K562 (cell line): ENCODE data around the gene FUCA1. TPM values are rescaled to one million over a fixed set of nuclear protein-coding genes. Genes with fewer than 3 reads are reported as not detected.

Source experiments
- ARID1B ChIP-seq: fragments of 450-650 bp; IDR thresholded peaks from 2 replicates; pipeline ENCODE4 v1.6.1; 2016; ENCODE audit warnings: antibody characterized with exemption, mild to moderate bottlenecking, inconsistent platforms
- CBFA2T2 ChIP-seq: fragments of 450-650 bp; conservative IDR thresholded peaks from 2 replicates; pipeline ENCODE4 v1.6.1; 2017; ENCODE audit warnings: mild to moderate bottlenecking
- CCNT2 ChIP-seq: IDR thresholded peaks from 2 replicates; pipeline ENCODE4 v1.6.1; 2011; ENCODE audit warnings: borderline replicate concordance, low read depth, mild to moderate bottlenecking, moderate library complexity, mixed read lengths, low read length; ENCODE audit not compliant: insufficient read length; ENCODE audit errors: extremely low read depth
- DPF2 ChIP-seq: fragments of 450-650 bp; IDR thresholded peaks from 2 replicates; pipeline ENCODE4 v1.6.1; 2016
- EP400 ChIP-seq: fragments of 450-650 bp; IDR thresholded peaks from 2 replicates; pipeline ENCODE4 v1.6.1; 2017; ENCODE audit warnings: antibody characterized with exemption, mild to moderate bottlenecking, moderate library complexity
- ESRRA ChIP-seq: fragments of 450-650 bp; IDR thresholded peaks from 2 replicates; pipeline ENCODE4 v1.6.1; 2014; ENCODE audit warnings: low read depth, mild to moderate bottlenecking, moderate library complexity, borderline replicate concordance
- FOSL1 ChIP-seq: fragments of 200-800 bp; sonication (Bioruptor generic); conservative IDR thresholded peaks from 2 replicates; pipeline ENCODE4 v1.6.1; 2016; ENCODE audit warnings: missing genetic modification characterization, missing compliant biosample characterization
- HOXB6 ChIP-seq: fragments of 250-450 bp; sonication (Bioruptor Pico); IDR thresholded peaks from 2 replicates; pipeline ENCODE4 v1.5.1; 2022; ENCODE audit warnings: mild to moderate bottlenecking, borderline replicate concordance
- KDM2B ChIP-seq: fragments of 250-450 bp; sonication (Bioruptor Pico); IDR thresholded peaks from 2 replicates; pipeline ENCODE4 v1.8.0; 2021; ENCODE audit warnings: mild to moderate bottlenecking, moderate library complexity
- MAX ChIP-seq: sonication (generic); formaldehyde crosslinking; IDR thresholded peaks from 2 replicates; pipeline ENCODE4 v1.9.0; 2022; ENCODE audit warnings: mild to moderate bottlenecking, missing genetic modification reagents
- NFATC3 ChIP-seq: fragments of 450-650 bp; IDR thresholded peaks from 2 replicates; pipeline ENCODE4 v1.6.1; 2017; ENCODE audit warnings: mild to moderate bottlenecking
- POLR2B ChIP-seq: fragments of 450-650 bp; IDR thresholded peaks from 2 replicates; pipeline ENCODE4 v1.6.1; 2018; ENCODE audit warnings: low read depth; ENCODE audit not compliant: partially characterized antibody
- PTRF ChIP-seq: fragments of 450-650 bp; IDR thresholded peaks from 2 replicates; pipeline ENCODE4 v1.6.1; 2016; ENCODE audit warnings: mild to moderate bottlenecking, missing genetic modification characterization, missing compliant biosample characterization
- PTTG1 ChIP-seq: fragments of 450-650 bp; IDR thresholded peaks from 2 replicates; pipeline ENCODE4 v1.6.1; 2016; ENCODE audit warnings: low read depth, mild to moderate bottlenecking, missing genetic modification characterization, missing compliant biosample characterization
- RNF2 ChIP-seq: sonication (generic); IDR thresholded peaks from 2 replicates; pipeline ENCODE4 v1.6.1; 2016
- SPI1 ChIP-seq: IDR thresholded peaks from 2 replicates; pipeline ENCODE4 v1.6.1; 2011; ENCODE audit warnings: low read depth, low read length, control low read depth, borderline replicate concordance
- TCF3 ChIP-seq: sonication (generic); formaldehyde crosslinking; IDR thresholded peaks from 2 replicates; pipeline ENCODE4 v1.4.0; 2020; ENCODE audit warnings: mild to moderate bottlenecking, missing genetic modification reagents
- YY1 ChIP-seq, 3 experiments: IDR thresholded peaks; 2 replicates each; pipeline ENCODE4 v1.6.1; 2011; ENCODE audit warnings: low read length in 2 of 3, mild to moderate bottlenecking in 2 of 3, moderate library complexity in 2 of 3, borderline replicate concordance in 1 of 3, control low read depth in 1 of 3, low read depth in 1 of 3; ENCODE audit not compliant: insufficient read depth in 3 of 3, insufficient replicate concordance in 2 of 3, control insufficient read depth in 1 of 3, insufficient read length in 1 of 3; ENCODE audit errors: extremely low read depth in 1 of 3
- ZNF146 ChIP-seq: IDR thresholded peaks from one replicate; pipeline ENCODE4 v1.6.1; 2018; ENCODE audit warnings: missing compliant biosample characterization; ENCODE audit not compliant: unreplicated experiment
- ZNF316 ChIP-seq: fragments of 450-650 bp; IDR thresholded peaks from 2 replicates; pipeline ENCODE4 v1.6.1; 2016
- ZNF347 ChIP-seq: fragments of 450-650 bp; formaldehyde crosslinking; IDR thresholded peaks from 2 replicates; pipeline ENCODE4 v1.4.0; 2020; ENCODE audit warnings: low read depth, mild to moderate bottlenecking, moderate library complexity
- ZNF512 ChIP-seq: IDR thresholded peaks from 2 replicates; pipeline ENCODE4 v1.6.1; 2016; ENCODE audit warnings: missing genetic modification characterization, missing compliant biosample characterization
- ZNF57 ChIP-seq: fragments of 450-650 bp; formaldehyde crosslinking; IDR thresholded peaks from 2 replicates; pipeline ENCODE4 v1.4.0; 2020; ENCODE audit warnings: mild to moderate bottlenecking, moderate library complexity
- ZNF583 ChIP-seq: fragments of 250-450 bp; sonication (Bioruptor Pico); IDR thresholded peaks from 2 replicates; pipeline ENCODE4 v1.4.0; 2020
- polyA plus RNA-seq, 8 experiments: library from polyadenylated mRNA; depleted of rRNA in 4 of 8; stranded (reverse) in 5 of 8; unstranded in 3 of 8; fragments of >200 nt; fragmentation: Nextera tagmentation in 2 of 8; fragmentation: Illumina TruSeq in 1 of 8; extraction: Ambion mirVana in 2 of 8; extraction: Trizol in 1 of 8; gene quantifications; 2 replicates each; pipeline versions ENCODE4 v1.2.1 to v1.2.3, GENCODE V29; 2011 to 2014; ENCODE audit warnings: inconsistent platforms in 1 of 8, missing spikeins in 1 of 8
- total RNA-seq, 7 experiments: library from RNA; depleted of rRNA in 6 of 7; stranded (reverse); fragments of >200 nt in 6 of 7; fragmentation: Illumina TruSeq in 2 of 7; extraction: Trizol in 2 of 7; gene quantifications; 2 replicates each; pipeline versions ENCODE4 v1.2.1 to v1.2.3, GENCODE V29; 2011 to 2021; ENCODE audit warnings: low replicate concordance in 1 of 7

FUCA1 gene
- total and polyA plus RNA-seq, 9 of the 15 experiments (the other 6 are each of a cell fraction or from before 2014, with no cell fraction given): 7.0 to 20.5 (median 13.5) TPM

- TF ChIP-seq CCNT2 (no peak), ZNF512 (tag) (no peak), ZNF583 (CRISPR knock-in tag) (no peak), MAX (CRISPR knock-in tag) (no peak), SPI1 (no peak), YY1 (IDR thresholded peaks at IDR 0.05; ENCODE audit: borderline replicate concordance in 1 of 3, control insufficient read depth in 1 of 3, extremely low read depth in 1 of 3, insufficient read depth in 3 of 3, insufficient read length in 1 of 3, insufficient replicate concordance in 2 of 3, low read depth in 1 of 3, low read length in 2 of 3) (no peak), ZNF316 (peak; percentile 77), ZNF146 (CRISPR knock-in tag) (no peak), HOXB6 (CRISPR knock-in tag) (no peak), ESRRA (peak; percentile 97), FOSL1 (tag) (peak; percentile 23; the same call in 1 of the 2 replicates), EP400 (no peak), ZNF57 (no peak), CBFA2T2 (peak; percentile 72), POLR2B (no peak), DPF2 (peak; percentile 87), RNF2 (no peak), KDM2B (CRISPR knock-in tag) (no peak), TCF3 (CRISPR knock-in tag) (peak; percentile 71; the same call in 1 of the 2 replicates), ZNF347 (CRISPR knock-in tag) (no peak), PTTG1 (tag) (no peak), PTRF (tag) (no peak), NFATC3 (no peak), ARID1B (peak; percentile 86)
Measured at GRCh38 chr1:23872421-23872820, 4.3 kb upstream of the FUCA1 start (continued).
